GM19468 (cell line): ENCODE measurements around the gene SLC29A4.
"Not testable (repeated sequence)": the region's sequence is repeated elsewhere in the genome, so short reads cannot be mapped to it uniquely, and the experiment has no call there.

Source experiments
- ATAC-seq: cut with Tn5 transposase; IDR thresholded peaks from one replicate; pipeline ENCODE4 v1.9.1; 2021; ENCODE audit warnings: mild to moderate bottlenecking, moderate library complexity, moderate number of reproducible peaks; ENCODE audit not compliant: unreplicated experiment; ENCODE audit errors: extremely low read depth

SLC29A4 gene

DNA sequence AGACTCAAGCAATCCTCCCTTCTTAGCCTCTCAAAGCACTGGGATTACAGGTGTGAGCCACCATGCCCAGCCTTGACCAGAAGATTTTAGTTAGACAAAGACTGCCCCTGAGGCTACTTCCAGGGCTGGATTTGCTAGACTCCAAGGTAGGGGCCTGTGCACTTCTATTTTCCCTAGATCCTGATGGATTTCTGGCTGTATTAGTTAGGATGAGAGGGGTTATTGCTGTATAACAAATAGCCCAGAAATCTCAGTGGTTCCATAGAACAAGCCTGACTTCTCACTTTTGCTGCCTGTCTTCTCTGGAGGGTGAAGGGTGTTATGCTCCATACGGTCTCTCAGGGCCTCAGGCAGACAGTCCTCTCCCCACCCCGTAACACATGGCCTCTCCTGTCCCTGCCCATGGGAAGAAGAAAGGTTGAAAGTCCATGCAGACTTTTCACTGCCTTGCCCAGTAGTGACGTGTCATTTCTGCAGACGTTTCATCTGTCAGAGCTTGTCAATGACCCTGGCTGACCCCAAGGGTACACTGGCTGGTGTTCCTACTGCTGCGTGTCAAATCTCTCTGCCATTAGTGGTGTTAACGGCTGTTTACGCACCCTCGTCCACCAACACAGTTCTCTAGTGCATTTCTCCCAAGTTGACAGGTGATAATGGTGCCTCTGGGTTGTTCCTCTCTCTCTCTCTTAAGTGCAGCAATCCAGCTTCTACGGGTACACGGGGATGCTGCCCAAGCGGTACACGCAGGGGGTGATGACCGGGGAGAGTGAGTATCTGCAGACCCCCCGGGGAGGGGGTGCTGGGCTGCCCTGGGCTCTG, 11.6 kb downstream of the SLC29A4 start:
- ATAC-seq: no peak

GRCh38 chr7:5295039-5296014, 12.6 kb downstream of the SLC29A4 start:
- ATAC-seq: no peak

- ATAC-seq: no peak
These were observed 13.4 kb downstream of the SLC29A4 start for GRCh38 chr7:5296015-5296610.

DNA sequence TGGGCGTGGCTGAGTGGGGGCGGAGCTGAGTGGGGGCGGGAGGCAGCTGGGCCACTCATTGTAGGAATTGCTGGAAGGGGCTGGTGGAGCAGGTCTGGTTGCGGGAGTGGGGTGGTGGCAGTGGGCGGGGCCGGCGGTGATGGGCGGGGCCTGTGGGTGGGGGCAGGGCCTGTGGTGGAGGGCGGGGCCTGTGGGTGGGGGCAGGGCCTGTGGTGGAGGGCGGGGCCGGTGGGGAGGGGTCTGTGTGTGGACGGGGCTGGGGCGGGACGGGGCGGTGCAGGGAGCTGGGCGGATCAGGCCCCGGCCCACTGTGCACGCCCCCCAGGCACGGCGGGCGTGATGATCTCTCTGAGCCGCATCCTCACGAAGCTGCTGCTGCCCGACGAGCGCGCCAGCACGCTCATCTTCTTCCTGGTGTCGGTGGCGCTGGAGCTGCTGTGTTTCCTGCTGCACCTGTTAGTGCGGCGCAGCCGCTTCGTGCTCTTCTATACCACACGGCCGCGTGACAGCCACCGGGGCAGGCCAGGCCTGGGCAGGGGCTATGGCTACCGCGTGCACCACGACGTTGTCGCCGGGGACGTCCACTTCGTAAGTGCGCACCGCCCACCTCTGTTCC, 14.0 kb downstream of the SLC29A4 start:
- ATAC-seq: no peak

GRCh38 chr7:5300366-5300765, 17.6 kb downstream of the SLC29A4 start:
- no peak for ATAC-seq

- no peak for ATAC-seq
These were observed 19.8 kb downstream of the SLC29A4 start for GRCh38 chr7:5302577-5302976.

DNA sequence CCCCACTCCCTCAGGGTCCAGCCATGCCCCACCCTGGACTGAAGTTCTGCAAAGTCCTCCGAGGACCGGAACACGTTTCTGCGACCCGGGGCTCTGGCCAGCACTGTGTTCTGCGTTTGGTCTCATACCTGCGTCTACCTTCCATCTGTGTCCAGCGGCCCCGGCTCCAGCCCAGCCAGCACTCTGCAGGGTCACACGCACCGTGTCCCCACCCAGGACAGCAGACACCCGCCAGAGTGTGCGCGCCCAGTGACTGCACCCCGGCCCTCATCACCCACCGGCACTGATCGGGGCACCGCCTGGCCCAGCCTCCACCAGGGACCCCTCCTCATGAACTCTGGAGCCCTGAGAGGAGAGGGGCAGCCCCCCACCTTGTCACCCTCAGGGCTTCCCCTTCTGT, 20.3 kb downstream of the SLC29A4 start:
- no peak for ATAC-seq

GRCh38 chr7:5303591-5304505, 21.1 kb downstream of the SLC29A4 start:
- no peak for ATAC-seq

GRCh38 chr7:5305050-5305449, 22.3 kb downstream of the SLC29A4 start:
- ATAC-seq: not testable (repeated sequence)

DNA sequence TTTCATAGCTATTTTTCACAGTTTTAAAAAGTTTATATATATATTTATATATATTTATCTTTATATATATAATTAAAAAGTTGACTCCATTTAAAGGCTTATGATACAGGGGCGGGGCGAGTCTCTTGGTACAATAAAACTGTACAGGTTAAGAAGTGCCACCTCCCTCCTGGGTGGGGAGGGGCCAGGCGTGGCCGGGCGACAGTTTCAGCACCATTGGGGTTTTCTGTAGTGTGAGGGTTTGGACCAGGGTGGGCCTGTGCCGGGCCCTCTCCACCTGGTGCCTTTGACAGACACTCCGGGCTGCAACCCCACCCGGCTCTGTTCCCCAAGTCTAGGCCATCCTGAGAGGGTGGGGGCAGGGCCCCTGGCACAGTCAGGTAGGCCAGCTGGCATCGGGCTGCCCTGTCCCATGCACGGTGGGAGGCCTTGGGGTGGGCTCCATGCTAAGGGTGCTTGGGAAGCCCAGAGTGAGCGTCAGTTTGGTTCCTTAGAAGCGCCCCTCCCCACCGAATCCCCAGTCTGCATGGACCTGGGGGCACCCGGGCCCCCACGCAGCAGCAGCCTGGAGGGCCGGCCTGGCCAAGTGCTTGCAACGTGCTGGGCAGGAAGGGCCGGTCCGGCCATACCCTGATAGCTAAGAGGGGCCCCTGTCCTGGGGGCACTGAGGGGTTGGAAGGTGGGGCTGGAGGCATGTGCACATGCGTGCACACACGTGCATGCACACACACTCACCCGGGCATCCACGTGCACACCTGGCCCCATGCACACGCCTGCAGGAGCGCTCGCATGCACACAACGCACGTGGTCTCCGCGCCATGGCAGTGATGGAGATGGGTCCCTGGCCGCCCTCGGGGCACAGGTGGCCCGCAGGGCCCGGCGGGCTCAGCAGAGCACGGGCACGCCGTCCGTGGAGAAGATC, 24.7 kb downstream of the SLC29A4 start:
- ATAC-seq: not testable (repeated sequence)

- no peak for ATAC-seq
These were observed 26.4 kb downstream of the SLC29A4 start for GRCh38 chr7:5309146-5309545.

DNA sequence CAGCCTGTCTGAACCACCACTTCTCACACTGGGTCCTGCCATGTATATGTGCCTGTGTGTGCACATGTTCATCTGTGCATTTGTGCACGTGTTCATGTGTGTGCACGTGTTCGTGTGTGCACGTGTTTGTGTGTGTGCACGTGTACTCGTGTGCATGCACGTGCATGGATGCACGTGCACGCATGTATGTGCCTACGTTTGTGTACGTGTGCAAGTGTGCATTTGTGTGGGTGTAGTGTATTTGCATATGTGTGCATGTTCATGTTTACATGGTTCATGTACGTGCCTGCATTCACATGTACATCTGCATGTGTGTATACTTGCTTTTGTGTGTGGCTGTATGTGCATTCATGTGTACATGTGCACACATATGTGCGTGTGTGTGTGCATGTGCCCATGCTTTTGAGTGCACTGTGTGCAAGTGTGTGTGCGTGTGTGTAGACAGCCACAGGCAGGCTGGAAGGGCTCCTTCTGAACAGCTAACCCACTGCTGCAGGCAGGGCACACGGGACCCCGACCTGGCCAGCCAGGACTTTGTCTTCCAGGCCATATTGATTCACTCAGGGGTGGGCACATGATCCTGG, 28.2 kb downstream of the SLC29A4 start:
- ATAC-seq: no peak

DNA sequence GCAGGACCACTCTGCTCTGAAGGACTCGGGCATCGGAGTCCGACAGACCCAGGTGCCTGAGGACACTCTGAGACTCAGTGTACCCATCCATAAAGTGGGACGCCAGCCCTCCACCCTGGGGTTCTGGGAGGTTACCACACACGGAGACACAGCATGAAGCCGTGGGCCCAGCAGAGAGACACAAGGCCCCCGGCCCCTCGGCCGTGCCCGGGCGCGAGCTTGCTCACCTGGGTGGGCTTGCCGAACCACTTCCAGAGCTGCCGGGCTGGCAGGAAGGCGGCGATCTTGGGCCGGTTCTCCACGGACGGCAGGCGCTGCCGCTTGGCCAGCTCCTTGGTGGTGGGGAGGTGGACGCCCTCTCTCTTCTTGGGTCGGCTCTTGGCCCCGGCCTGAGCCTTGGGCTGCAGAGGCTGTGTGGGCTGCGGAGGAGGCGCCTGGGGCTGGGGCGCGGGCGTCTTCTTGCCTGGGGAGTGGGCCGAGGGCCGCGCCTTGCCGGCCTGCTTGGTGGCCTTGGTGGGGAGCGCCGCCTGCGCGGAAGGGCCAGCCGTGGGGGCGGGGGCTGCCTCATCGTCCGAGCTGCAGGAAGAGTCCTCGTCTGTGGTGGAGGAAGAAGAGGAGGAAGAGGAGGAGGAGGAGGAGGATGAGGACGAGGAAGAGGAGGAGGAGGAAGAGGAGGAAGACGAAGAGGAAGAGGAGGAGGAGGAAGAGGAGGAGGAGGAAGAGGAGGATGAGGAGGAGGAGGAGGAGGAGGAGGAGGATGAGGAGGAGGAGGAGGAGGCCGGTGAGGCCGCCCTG, 29.7 kb downstream of the SLC29A4 start:
- not testable (repeated sequence) for ATAC-seq

GRCh38 chr7:5313076-5313885, 30.5 kb downstream of the SLC29A4 start:
- not testable (repeated sequence) for ATAC-seq

DNA sequence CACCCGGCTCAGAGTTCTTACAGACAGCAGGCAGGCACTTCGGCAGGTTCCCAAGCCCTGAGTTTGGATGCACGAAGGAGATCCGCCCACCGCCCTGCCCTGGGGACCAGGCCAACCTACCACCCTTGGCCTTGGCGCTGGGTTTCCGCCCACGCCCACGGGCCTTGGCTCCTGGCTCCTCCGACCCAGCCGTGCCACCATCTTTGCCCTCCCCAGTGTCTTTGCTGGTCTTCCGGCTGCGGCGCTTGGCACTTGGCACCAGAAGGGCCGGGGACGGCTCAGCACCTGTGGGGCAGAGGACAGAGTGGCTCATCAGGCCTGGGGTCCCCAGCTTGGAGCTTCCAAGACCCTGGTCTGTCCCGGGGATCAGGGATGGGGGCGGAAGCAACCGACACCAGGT, 32.1 kb downstream of the SLC29A4 start:
- ATAC-seq: no peak

DNA sequence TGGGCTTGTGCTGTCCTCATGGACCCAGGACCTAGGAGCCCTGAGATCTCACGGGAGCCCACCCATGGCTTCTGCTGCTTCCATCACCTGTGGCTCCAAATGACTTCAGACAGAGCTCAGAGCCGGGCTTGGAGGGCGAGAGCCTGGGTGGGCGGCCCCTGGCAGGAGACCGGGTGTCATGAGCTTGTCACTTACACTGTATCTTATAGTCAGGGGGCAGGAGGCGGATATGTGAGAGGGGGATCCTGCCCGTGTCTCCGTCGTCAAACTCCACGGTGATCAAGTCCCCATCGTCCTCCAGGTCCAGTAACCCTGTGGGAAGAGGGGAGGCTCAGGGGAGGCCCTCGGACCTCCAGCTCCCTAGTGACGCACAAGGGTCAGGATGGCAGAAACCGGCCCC, 33.0 kb downstream of the SLC29A4 start:
- ATAC-seq: no peak
